Suprapubic skin (tissue), 4 donors: ENCODE data around the gene IFNB1.

ENCODE experiments used
- CTCF ChIP-seq, 2 donors: fragments of 200-600 bp in 1 of 2; fragments of 450-650 bp in 1 of 2; sonication (generic) in 1 of 2; IDR thresholded peaks; one replicate each; pipeline ENCODE4 v1.5.1; 2016 to 2019; ENCODE audit warnings: antibody characterized with exemption in 2 of 2, mild to moderate bottlenecking in 1 of 2, moderate library complexity in 1 of 2
- EP300 ChIP-seq: sonication (generic); formaldehyde crosslinking; IDR thresholded peaks from one replicate; pipeline ENCODE4 v1.6.1; 2017; ENCODE audit warnings: antibody characterized with exemption
- POLR2A ChIP-seq, 2 donors: fragments of 450-650 bp; IDR thresholded peaks; one replicate each; pipeline ENCODE4 v1.6.1; 2017; ENCODE audit warnings: antibody characterized with exemption in 2 of 2, mild to moderate bottlenecking in 2 of 2, moderate library complexity in 2 of 2
- POLR2AphosphoS5 ChIP-seq, 3 donors: sonication (generic); formaldehyde crosslinking; IDR thresholded peaks; one replicate each; pipeline ENCODE4 v1.6.1; 2017; ENCODE audit warnings: antibody characterized with exemption in 3 of 3

DNA sequence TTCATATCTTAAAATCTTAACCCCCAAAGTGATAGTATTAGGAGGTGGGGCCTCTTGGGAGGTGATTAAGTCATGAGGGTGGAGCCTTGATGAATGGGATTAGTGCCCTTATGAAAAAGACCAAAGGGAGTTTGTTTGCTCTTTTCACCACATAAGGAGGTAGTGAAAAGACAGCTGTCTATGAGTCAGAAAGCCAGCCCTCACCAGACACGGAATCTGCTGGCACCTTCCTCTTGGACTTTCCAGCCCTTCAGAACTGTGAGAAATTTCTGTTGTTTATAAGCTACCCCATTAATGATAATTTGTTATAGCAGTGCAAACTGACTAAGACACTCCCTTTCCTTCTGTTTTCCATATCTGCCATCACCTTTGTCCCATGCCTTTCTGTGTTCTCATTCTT is 20.8 kb downstream of the IFNB1 start:
- no peak for TF ChIP-seq CTCF (IDR thresholded peaks at IDR 0.05)
- TF ChIP-seq POLR2AphosphoS5 (IDR thresholded peaks at IDR 0.05): no peak
- no peak for TF ChIP-seq POLR2A (IDR thresholded peaks at IDR 0.05)
- no peak for TF ChIP-seq EP300
